ENCODE measurements around the gene ZBTB7C. TPM values are rescaled to one million over a fixed set of nuclear protein-coding genes. Genes with fewer than 3 reads are reported as not detected.

ZBTB7C gene
- total and polyA plus RNA-seq, 2 of the 8 experiments (the other 6 are each of a cell fraction or from before 2014, with no cell fraction given): 0.15 to 0.45 TPM

DNA sequence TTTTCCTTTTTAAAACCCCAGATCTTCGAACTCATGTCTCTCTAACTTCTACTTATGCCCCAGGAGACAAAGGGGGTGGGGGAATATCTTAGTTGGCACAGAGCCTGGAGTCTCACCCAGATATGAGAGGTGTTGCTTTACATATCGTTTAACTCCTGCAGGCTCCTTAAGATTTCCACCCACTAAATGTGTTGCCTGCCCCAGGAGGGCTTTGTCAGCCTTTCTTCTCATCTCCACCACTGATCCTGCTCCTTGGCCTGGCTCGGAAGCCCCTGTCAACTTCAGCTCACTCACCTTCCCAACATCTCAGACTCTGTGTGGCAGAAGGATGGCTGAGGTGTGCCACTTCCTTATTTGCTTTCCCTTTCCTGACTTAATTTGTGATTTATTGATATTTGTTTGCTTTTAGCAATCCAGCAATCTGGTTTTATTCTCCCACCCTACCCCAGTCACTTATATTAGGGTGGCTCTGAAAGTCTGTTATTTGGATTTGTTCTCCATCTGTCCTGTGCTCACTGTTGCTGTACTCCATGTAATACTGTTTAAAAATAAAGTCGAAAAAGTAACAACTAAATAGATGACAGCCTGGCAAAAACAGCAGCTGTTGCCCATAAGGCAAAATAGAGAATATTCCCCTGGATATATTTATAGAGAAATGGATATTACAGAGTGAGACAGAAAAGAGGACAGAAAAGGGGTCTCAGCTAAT is 200.6 kb downstream of the ZBTB7C start:
- Histone ChIP-seq H2AFZ (ENCODE audit: low read length) (no peak overlapping the region), H3K56ac (replicated peaks; ENCODE audit: insufficient read length, low read depth, low read length) (no peak overlapping the region), H2AK5ac (ENCODE audit: low read depth, low read length) (no peak overlapping the region), H4K20me1 (replicated peaks in 1 of 2; ENCODE audit: control insufficient read depth in 1 of 2, insufficient read depth in 2 of 2, low read length in 2 of 2) (peaks cover 0 to 2% of the 10 kb centered on the region in 2 experiments), H2BK15ac (ENCODE audit: low read length) (no peak overlapping the region), H3K23me2 (ENCODE audit: low read depth, low read length) (no peaks in the 10 kb centered on the region), H3K79me2 (ENCODE audit: control insufficient read depth in 1 of 2, insufficient read depth in 2 of 2, low read length in 2 of 2) (no peaks in the 10 kb centered on the region), H3K27me3 (replicated peaks in 1 of 4; ENCODE audit: control insufficient read depth in 3 of 4, extremely low read depth in 1 of 4, insufficient read depth in 3 of 4, low read length in 3 of 4) (no peaks in the 10 kb centered on the region), H2BK20ac (ENCODE audit: low read length) (no peak overlapping the region), H3K9ac (replicated peaks in 1 of 4; ENCODE audit: extremely low read depth in 1 of 4, low read depth in 3 of 4, low read length in 3 of 4) (no peak overlapping the region), H3K9me3 (ENCODE audit: insufficient read depth in 2 of 2, low read depth in 1 of 2, low read length in 1 of 2) (peaks cover under 1 to 1% of the 10 kb centered on the region in 2 experiments; a peak in 2 of 4 replicates), H3K4me2 (ENCODE audit: insufficient read depth in 1 of 2, low read depth in 2 of 2, low read length in 2 of 2) (no peak overlapping the region), H3K23ac (ENCODE audit: insufficient read length) (no peak overlapping the region), H2BK120ac (replicated peaks; ENCODE audit: low read depth, low read length) (no peak overlapping the region), H3K4me3 (ENCODE audit: extremely low read depth in 1 of 4, insufficient read depth in 2 of 4, low read depth in 3 of 4, low read length in 4 of 4) (no peak overlapping the region), H2BK12ac (ENCODE audit: low read depth, low read length) (no peak overlapping the region), H3K79me1 (ENCODE audit: low read depth, low read length) (no peaks in the 10 kb centered on the region), H4K8ac (ENCODE audit: extremely low read depth, insufficient read depth, low read length) (no peak overlapping the region), H3K18ac (ENCODE audit: extremely low read depth, low read length) (no peak overlapping the region), H3K36me3 (ENCODE audit: control insufficient read depth in 2 of 4, insufficient read depth in 4 of 4, low read length in 3 of 4) (no peaks in the 10 kb centered on the region), H3K14ac (ENCODE audit: insufficient read length) (no peak overlapping the region), H2BK5ac (ENCODE audit: low read depth, low read length) (no peak overlapping the region), H3K27ac (ENCODE audit: low read depth, low read length) (no peak overlapping the region), H4K5ac (ENCODE audit: insufficient read length, low read depth, low read length) (no peak overlapping the region), H3K4me1 (replicated peaks in 1 of 4; ENCODE audit: control insufficient read depth in 3 of 4, insufficient read depth in 4 of 4, low read length in 3 of 4) (no peaks in the 10 kb centered on the region), H3K4ac (replicated peaks; ENCODE audit: insufficient read length, low read depth, low read length) (no peak overlapping the region), H4K91ac (replicated peaks; ENCODE audit: insufficient read length, low read length) (no peak overlapping the region)
- ChIA-PET CTCF (ENCODE audit: partially characterized antibody) (interaction anchor here (0.8 to 4.7 kb wide), 6 partner anchors 11 to 178 kb away, joined by 3 to 21 read pairs (median 4); no protein-coding TSS in a partner anchor), POLR2A (ENCODE audit: partially characterized antibody) (no interaction called here)
- DNase-seq (ENCODE audit: low read depth in 1 of 2, low spot score in 2 of 2) (no peak), FAIRE-seq (no peak)
- TF ChIP-seq JUN (IDR thresholded peaks at IDR 0.05; ENCODE audit: low read depth, low read length) (no peak), RXRA (IDR thresholded peaks at IDR 0.05; ENCODE audit: insufficient read depth, low read depth, low read length) (no peak), MAFK (IDR thresholded peaks at IDR 0.05; ENCODE audit: low read depth, low read length) (no peak)
- WGBS, 2 experiments (ENCODE audit: extremely low coverage in 1 of 2, insufficient coverage in 1 of 2, insufficient read length in 1 of 2, insufficient replicate concordance in 2 of 2, low coverage in 1 of 2, low lambda C conversion rate in 2 of 2, missing lambda C conversion rate in 1 of 2): 64% methylated on average over 4 of the region's 4 CpGs; no CpG with 5 or more reads in 1 of the 2 experiments
